GM18511 (cell line): ENCODE measurements around the gene SPPL2B.
"Not testable (repeated sequence)": the region's sequence is repeated elsewhere in the genome, so short reads cannot be mapped to it uniquely, and the experiment has no call there.

ENCODE experiments used
- ATAC-seq: cut with Tn5 transposase; IDR thresholded peaks from one replicate; pipeline ENCODE4 v1.9.1; 2021; ENCODE audit warnings: mild to moderate bottlenecking, moderate library complexity; ENCODE audit not compliant: unreplicated experiment

Gene SPPL2B

GRCh38 chr19:2374808-2375207, 46.3 kb downstream of the SPPL2B start:
- ATAC-seq = no peak

GRCh38 chr19:2375353-2376121, 47.1 kb downstream of the SPPL2B start:
- no peak for ATAC-seq

- ATAC-seq = no peak
Observed at GRCh38 chr19:2376784-2377519, 48.5 kb downstream of the SPPL2B start.

GRCh38 chr19:2380567-2380966, 52.1 kb downstream of the SPPL2B start:
- no peak for ATAC-seq

GRCh38 chr19:2381148-2381820, 52.8 kb downstream of the SPPL2B start:
- no peak for ATAC-seq

GRCh38 chr19:2382530-2383222, 54.2 kb downstream of the SPPL2B start:
- ATAC-seq = no peak

- ATAC-seq = no peak
Observed at GRCh38 chr19:2385053-2385721, 56.7 kb downstream of the SPPL2B start.

- ATAC-seq = no peak
Observed at GRCh38 chr19:2387367-2388288, 59.1 kb downstream of the SPPL2B start.

- no peak for ATAC-seq
Observed at GRCh38 chr19:2389594-2389993, 61.1 kb downstream of the SPPL2B start.

GRCh38 chr19:2391118-2391725, 62.7 kb downstream of the SPPL2B start:
- ATAC-seq = no peak

GRCh38 chr19:2392366-2392765, 63.9 kb downstream of the SPPL2B start:
- ATAC-seq = no peak

- not testable (repeated sequence) for ATAC-seq
Observed at GRCh38 chr19:2392899-2393298, 64.4 kb downstream of the SPPL2B start.

- no peak for ATAC-seq
Observed at GRCh38 chr19:2394054-2394441, 65.6 kb downstream of the SPPL2B start.

- no peak for ATAC-seq
Observed at GRCh38 chr19:2394442-2395292, 66.2 kb downstream of the SPPL2B start.

GRCh38 chr19:2395293-2395829, 66.9 kb downstream of the SPPL2B start:
- not testable (repeated sequence) for ATAC-seq

- not testable (repeated sequence) for ATAC-seq
Observed at GRCh38 chr19:2397173-2397572, 68.7 kb downstream of the SPPL2B start.

- ATAC-seq = no peak
Observed at GRCh38 chr19:2398735-2399305, 70.3 kb downstream of the SPPL2B start.

GRCh38 chr19:2399582-2399981, 71.1 kb downstream of the SPPL2B start:
- no peak for ATAC-seq
